KMS-11 (cell line): ENCODE data around the gene ATCAY.
"Not testable (repeated sequence)": the region's sequence is repeated elsewhere in the genome, so short reads cannot be mapped to it uniquely, and the experiment has no call there.

Source experiments
- H2AFZ ChIP-seq: fragments of 200-600 bp; sonication (generic); 2 replicates; pipeline ENCODE4 v1.6.1; 2016; ENCODE audit warnings: antibody characterized with exemption, mixed run types, low read depth
- H3K27ac ChIP-seq: fragments of 200-600 bp; sonication (generic); 2 replicates; pipeline ENCODE4 v1.6.1; 2016; ENCODE audit warnings: mild to moderate bottlenecking, mixed run types
- H3K27me3 ChIP-seq: fragments of 200-600 bp; sonication (generic); 2 replicates; pipeline ENCODE4 v1.6.1; 2017; ENCODE audit warnings: mild to moderate bottlenecking, low read depth, mixed run types, moderate library complexity; ENCODE audit not compliant: insufficient read depth
- H3K36me3 ChIP-seq: fragments of 200-600 bp; sonication (generic); 2 replicates; pipeline ENCODE4 v1.6.1; 2017; ENCODE audit warnings: mild to moderate bottlenecking, mixed run types; ENCODE audit not compliant: insufficient read depth
- H3K4me1 ChIP-seq: fragments of 200-600 bp; sonication (generic); 2 replicates; pipeline ENCODE4 v1.6.1; 2016; ENCODE audit warnings: mild to moderate bottlenecking, low read depth, mixed run types; ENCODE audit not compliant: poor library complexity, severe bottlenecking
- H3K4me2 ChIP-seq: fragments of 200-600 bp; sonication (generic); 2 replicates; pipeline ENCODE4 v1.7.0; 2016; ENCODE audit warnings: mild to moderate bottlenecking, mixed run types
- H3K4me3 ChIP-seq: fragments of 200-600 bp; sonication (generic); IDR thresholded peaks from 2 replicates; pipeline ENCODE4 v1.6.1; 2017; ENCODE audit warnings: low read depth, low read length, mixed read lengths; ENCODE audit not compliant: insufficient read depth
- H3K79me2 ChIP-seq: fragments of 200-600 bp; sonication (generic); 2 replicates; pipeline ENCODE4 v1.6.1; 2016; ENCODE audit warnings: low read depth, mixed run types; ENCODE audit not compliant: insufficient read depth
- H3K9ac ChIP-seq: fragments of 200-600 bp; sonication (generic); 2 replicates; pipeline ENCODE4 v1.6.1; 2016; ENCODE audit warnings: mild to moderate bottlenecking, mixed run types
- H4K20me1 ChIP-seq: fragments of 200-600 bp; sonication (generic); 2 replicates; pipeline ENCODE4 v1.6.1; 2016; ENCODE audit warnings: mild to moderate bottlenecking, mixed run types; ENCODE audit not compliant: insufficient read depth
- TF ChIP-seq, protein P1 (sequence below): fragments of 200-600 bp; sonication (generic); conservative IDR thresholded peaks from 2 replicates; pipeline ENCODE4 v1.6.1; 2017; ENCODE audit warnings: low read depth, mild to moderate bottlenecking, antibody characterized with exemption, low read length, moderate library complexity, mixed read lengths

ATCAY gene

DNA sequence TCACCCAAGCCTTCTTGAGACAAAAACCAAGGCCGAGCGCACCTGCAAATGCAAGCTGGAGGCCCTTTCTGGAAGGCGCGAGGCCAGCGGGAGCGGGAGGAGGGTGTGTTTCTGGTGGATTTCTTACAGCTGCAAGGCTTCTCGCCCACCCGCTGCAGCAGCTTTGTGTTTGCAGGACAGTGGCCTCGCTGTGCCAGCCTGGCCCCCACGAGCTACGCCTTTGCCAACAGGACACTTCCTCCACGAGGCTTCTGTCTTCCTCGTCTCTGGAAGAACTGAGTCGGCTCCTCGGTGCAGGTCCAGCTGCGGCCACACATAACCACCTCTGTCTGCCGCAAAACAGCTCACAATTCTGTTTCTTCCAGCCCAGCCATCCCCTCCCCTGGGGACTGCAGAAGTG, 10.1 kb downstream of the ATCAY start:
- Histone ChIP-seq H3K4me3 (no peak overlapping the region), H3K79me2 (no peaks in the 10 kb centered on the region), H3K36me3 (no peaks in the 10 kb centered on the region), H3K27ac (no peak overlapping the region), H3K27me3 (peaks cover 83% of the 10 kb centered on the region), H3K4me2 (no peak overlapping the region), H3K9ac (no peak overlapping the region), H2AFZ (no peak overlapping the region), H3K4me1 (no peaks in the 10 kb centered on the region), H4K20me1 (no peaks in the 10 kb centered on the region)
- TF ChIP-seq, protein P1, sequence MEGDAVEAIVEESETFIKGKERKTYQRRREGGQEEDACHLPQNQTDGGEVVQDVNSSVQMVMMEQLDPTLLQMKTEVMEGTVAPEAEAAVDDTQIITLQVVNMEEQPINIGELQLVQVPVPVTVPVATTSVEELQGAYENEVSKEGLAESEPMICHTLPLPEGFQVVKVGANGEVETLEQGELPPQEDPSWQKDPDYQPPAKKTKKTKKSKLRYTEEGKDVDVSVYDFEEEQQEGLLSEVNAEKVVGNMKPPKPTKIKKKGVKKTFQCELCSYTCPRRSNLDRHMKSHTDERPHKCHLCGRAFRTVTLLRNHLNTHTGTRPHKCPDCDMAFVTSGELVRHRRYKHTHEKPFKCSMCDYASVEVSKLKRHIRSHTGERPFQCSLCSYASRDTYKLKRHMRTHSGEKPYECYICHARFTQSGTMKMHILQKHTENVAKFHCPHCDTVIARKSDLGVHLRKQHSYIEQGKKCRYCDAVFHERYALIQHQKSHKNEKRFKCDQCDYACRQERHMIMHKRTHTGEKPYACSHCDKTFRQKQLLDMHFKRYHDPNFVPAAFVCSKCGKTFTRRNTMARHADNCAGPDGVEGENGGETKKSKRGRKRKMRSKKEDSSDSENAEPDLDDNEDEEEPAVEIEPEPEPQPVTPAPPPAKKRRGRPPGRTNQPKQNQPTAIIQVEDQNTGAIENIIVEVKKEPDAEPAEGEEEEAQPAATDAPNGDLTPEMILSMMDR, result no peak

- Histone ChIP-seq H3K4me3 (no peak overlapping the region), H3K27ac (no peak overlapping the region), H4K20me1 (no peaks in the 10 kb centered on the region), H2AFZ (no peak overlapping the region), H3K9ac (no peak overlapping the region), H3K4me1 (no peaks in the 10 kb centered on the region), H3K36me3 (no peaks in the 10 kb centered on the region), H3K79me2 (no peaks in the 10 kb centered on the region), H3K27me3 (peaks cover 87% of the 10 kb centered on the region), H3K4me2 (no peak overlapping the region)
- TF ChIP-seq, protein P1, result no peak
Observed at GRCh38 chr19:3893509-3894179, 13.2 kb downstream of the ATCAY start.

DNA sequence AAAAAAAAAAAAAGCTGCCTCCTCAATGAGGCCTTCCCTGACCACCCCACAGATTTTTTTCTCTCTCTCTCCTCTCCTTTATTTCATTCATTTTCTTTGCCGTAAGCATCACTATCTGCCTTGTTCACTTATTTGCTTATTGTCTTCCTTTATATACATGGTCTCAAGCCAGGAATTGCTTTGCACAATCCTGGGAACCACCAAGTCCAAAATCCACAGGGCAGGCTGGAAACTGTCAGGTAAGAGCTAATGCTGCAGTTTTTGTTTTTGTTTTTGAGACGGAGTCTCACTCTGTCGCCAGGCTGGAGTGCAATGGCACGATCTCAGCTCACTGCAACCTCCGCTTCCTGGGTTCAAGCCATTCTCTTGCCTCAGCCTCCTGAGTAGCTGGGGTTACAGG, 14.5 kb downstream of the ATCAY start:
- not testable (repeated sequence) for H3K79me2 ChIP-seq, H2AFZ ChIP-seq, H3K36me3 ChIP-seq, H3K4me3 ChIP-seq, H3K27ac ChIP-seq, H3K4me2 ChIP-seq, H4K20me1 ChIP-seq, H3K4me1 ChIP-seq, H3K9ac ChIP-seq
- peaks cover 86% of the 10 kb centered on the region for H3K27me3 ChIP-seq

DNA sequence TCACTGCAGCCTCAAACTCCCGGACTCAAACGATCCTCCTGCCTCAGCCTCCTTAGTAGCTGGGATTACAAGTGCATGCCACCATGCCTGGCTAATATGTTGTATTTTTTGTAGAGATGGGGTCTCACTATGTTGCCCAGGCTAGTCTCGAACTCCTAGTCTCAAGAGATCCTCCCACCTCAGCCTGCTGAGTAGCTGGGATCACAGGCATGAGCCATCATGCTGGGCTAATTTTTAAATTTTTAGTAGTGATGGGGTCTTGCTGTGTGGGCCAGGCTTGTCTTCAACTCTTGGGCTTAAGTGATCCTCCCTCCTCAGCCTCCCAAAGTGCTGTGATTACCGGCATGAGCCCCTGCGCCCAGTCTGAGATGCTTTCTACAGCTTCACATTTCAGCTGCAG, 15.3 kb downstream of the ATCAY start:
- Histone ChIP-seq H3K4me1 (no peaks in the 10 kb centered on the region), H2AFZ (no peak overlapping the region), H3K4me2 (no peak overlapping the region), H3K36me3 (no peaks in the 10 kb centered on the region), H4K20me1 (no peaks in the 10 kb centered on the region), H3K27ac (no peak overlapping the region), H3K79me2 (no peaks in the 10 kb centered on the region), H3K27me3 (peaks cover 86% of the 10 kb centered on the region), H3K4me3 (no peak overlapping the region), H3K9ac (no peak overlapping the region)
- TF ChIP-seq, protein P1, result no peak

DNA sequence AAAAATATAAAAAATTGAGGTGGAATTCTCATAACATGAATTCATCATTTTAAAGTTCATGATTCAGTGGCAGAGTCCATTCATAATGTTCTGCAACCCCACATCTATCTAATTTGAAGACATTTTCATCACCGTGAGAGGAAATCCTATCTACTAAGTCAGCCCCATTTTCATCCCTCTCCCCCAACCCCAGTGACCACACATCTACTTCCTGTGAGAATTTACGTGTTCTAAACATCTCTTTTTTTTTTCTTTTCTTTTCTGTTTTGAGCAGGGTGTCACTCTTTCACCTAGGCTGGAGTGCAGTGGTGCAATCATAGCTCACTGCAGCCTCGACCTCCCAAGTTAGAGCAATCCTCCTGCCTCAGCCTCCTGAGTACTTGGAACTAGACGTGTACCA, 17.5 kb downstream of the ATCAY start:
- H3K36me3 ChIP-seq, result no peaks in the 10 kb centered on the region
- no peak overlapping the region for H2AFZ ChIP-seq
- no peaks in the 10 kb centered on the region for H3K79me2 ChIP-seq
- no peak overlapping the region for H3K4me2 ChIP-seq
- TF ChIP-seq, protein P1, result no peak
- H3K27me3 ChIP-seq, result peaks cover 84% of the 10 kb centered on the region
- H3K4me3 ChIP-seq, result no peak overlapping the region
- no peaks in the 10 kb centered on the region for H3K4me1 ChIP-seq
- no peak overlapping the region for H3K9ac ChIP-seq
- H3K27ac ChIP-seq, result no peak overlapping the region
- no peaks in the 10 kb centered on the region for H4K20me1 ChIP-seq
